Measurements from ENCODE around the gene PAPPA.

The PAPPA gene

DNA sequence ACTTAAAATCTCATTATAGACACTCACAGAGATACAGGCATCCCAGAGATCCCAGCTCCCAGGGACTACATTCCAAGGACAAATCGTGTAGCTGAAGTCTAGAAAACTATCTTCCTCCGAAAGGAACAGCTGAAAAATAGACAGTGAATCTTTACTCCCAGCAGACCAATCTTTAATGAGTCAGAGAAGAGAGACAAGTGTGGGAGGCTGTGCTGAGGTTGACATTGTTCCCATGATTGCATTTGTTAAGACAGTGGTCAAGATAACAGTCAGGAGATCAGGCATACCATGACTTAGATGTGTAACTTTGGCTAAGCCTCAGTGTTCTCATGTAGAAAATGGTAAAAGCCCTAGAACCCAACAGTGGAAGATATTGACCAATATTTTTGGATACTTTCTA, 120.7 kb downstream of the PAPPA start:
- DNase-seq (ENCODE audit: extremely low read depth in 1 of 2, low read depth in 1 of 2), result no peak

DNA sequence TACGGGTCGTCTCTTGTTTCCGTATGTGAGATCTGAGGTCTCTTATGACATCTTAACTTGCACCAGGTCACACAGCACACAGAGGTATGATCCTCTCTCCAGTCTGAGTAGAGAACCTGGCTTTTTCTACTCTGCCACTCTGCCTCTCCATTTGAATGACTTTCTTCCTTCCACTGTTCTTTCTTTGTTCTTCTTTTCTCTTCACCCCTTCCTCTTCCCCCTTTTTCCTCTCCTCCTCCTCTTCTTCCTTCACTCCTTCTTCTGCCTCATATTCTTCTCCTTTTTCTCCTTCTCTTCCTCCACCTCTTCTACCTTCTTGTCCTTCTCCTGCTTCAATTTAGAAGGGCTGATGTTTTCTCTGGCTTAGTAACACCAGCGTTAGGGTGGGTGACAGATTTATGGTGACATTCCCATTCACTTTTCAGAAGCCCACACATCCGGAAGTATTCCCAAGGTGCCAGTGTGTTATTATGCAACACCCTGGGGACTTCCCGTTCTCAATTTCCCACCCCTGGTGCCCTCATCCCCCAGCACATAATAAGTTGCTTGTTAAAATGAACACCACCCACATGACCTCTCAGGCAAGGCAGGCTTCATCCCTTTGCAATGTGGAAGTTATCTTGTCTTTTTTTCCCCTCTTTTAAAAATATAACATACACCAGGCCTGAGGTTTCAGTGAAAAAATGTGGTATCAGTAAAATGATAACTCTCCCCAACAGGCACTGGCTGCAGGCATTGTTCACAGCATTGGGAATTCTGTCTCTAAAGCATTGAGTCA, 122.0 kb downstream of the PAPPA start:
- no peak for DNase-seq (ENCODE audit: extremely low read depth in 1 of 2, low read depth in 1 of 2)

DNA sequence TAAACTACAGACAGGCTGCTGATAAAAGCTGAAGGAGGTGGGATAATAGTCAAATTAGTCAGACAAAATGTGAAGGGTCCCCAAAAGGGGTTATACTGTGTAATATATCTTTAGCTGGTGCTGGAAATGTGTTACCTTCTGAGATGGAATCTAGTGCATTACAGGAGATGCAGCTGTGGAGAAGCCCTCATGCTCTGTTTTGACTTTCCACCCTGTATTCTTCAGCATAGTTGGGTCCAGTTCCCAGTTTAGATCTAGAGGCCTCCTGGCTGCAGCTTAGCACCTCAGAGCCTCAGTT, 122.6 kb downstream of the PAPPA start:
- DNase-seq (ENCODE audit: extremely low read depth in 1 of 2, low read depth in 1 of 2), result no peak

DNA sequence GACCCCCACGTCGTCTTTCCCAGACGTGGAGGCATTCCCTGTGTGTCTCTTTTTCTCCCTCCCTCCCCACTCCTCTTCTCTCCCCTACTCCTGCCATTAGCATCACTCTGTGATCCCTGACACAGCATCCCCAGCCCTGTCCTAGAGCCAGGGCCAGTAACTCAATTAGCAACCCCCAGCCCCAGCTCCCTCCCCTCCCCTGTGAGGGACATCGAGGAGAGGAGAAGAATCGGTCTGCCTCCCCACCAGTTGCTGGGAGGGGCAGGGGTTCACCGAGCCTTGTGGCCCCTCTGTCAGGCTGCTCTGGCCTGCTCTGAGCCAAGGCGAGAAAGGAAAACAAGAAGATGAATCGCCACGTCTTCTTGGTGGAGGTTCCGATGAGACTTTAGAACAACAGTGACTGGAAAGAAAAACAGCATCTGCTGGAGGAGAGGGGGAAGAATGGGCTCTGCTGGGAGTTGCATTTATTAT, 123.1 kb downstream of the PAPPA start:
- DNase-seq (ENCODE audit: extremely low read depth in 1 of 2, low read depth in 1 of 2), result no peak

DNA sequence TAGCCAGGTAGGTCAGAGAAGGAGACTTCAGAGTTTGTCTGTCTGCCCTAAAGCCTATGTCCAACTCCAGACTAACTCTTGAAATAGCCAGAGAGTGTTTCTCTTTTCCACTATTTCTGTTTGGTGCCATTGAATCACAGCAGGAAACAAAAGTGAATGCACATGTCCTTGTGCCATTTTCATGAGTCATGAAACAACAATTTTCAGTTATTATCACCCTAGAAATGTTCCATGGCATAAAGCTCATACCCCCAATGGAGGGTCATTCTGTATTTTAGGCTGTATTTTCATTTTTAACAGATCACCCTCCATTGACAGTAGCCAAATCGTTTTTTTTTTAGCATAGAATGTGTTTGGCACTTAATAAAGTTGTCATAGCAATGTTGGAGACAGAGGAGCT, 124.7 kb downstream of the PAPPA start:
- no peak for DNase-seq (ENCODE audit: extremely low read depth in 1 of 2, low read depth in 1 of 2)

DNA sequence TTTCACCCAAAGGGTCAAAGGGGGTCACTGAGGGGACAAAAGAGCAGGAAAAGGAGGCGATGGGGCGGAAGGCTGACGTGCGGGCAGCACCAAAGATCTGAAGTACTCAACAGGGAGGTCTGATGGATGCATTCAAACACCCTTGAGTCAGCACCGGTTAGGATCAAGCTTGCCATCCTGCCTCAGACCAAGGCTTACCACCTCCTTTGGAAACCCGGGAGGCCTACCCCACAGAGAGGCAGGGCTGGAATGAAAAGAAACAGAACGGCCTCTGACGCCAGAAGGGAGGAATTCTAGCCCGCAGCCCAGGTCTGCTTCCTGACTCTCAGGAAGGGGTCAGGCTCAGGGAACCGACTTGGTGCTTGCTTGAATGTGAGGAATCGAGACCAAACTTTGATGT, 125.6 kb downstream of the PAPPA start:
- no peak for DNase-seq (ENCODE audit: extremely low read depth in 1 of 2, low read depth in 1 of 2)

- no peak for DNase-seq (ENCODE audit: extremely low read depth in 1 of 2, low read depth in 1 of 2)
These were observed 126.9 kb downstream of the PAPPA start for GRCh38 chr9:116280529-116280928.

DNA sequence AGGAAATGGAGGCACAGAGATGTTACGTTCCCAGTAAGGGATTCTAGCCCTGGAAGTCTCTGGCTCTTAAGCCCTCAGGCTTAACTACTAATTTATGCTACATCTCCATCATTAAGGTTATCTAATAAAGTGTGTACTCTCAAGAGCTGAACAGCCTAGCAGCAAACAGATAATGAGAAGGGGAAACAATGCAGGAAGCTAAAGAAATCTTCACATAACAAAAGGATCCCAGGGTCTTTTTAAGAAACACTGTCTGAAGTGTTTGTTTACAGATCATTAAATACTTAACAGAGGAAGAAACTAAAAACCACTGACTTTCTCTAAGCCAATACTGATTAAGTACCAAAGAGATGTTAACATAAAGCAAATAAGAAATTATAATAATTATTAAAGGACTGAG, 129.0 kb downstream of the PAPPA start:
- no peak for DNase-seq (ENCODE audit: extremely low read depth in 1 of 2, low read depth in 1 of 2)

DNA sequence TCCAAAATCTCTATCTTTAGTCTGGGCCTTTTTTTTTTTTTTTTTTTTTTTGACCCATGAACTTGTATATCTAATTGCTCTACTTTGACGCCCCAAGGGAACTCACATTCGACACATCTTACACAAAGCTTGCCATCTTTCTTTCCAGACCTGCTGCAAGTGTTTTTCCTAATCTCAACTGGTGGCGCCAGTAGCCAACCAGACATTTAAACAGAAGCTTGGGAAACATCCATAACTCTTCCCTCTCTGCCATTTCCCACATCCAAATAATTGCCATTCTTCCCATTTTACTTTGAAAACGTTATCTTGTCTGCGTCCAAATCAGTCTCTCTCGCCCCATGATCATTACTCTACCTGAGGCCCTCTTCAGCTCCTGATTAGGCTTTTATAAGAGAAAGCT, 130.9 kb downstream of the PAPPA start:
- no peak for DNase-seq (ENCODE audit: extremely low read depth in 1 of 2, low read depth in 1 of 2)

DNA sequence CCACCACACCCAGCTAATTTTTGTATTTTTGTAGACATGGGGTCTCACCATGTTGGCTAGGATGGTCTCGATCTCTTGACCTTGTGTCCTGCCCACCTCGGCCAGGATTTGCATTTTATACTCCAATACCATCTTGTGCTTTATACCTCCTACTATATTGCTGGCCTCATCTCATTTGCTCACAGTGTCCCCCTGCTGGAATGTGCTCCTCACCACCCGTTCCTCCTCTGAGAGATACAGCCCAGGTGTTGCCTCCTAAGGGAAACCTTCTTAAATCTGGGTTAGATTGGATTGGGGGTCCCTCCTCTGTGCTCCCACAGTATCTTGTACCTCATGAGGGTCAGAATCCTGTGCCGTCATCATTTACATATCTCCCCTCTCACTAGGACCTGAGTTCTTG, 131.7 kb downstream of the PAPPA start:
- no peak for DNase-seq (ENCODE audit: extremely low read depth in 1 of 2, low read depth in 1 of 2)

DNA sequence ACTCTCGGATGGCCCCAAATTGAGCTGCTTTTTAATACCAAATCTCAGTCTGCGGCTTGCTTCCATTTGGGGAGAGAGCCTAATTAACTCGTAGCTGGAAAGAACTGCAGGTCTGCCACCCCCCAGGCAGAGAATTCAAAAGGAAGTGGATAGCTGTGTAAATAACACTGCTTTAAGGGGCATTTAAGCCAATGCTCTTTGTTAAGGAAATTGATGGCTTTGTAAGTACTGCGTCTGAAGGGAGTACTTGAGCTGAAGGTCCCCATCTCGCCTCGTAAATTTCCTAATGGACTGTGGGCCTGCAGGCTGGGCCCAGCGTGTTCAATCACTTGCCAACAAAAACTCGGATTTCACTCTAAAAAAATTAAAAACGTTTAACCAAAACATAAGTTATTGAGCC, 132.7 kb downstream of the PAPPA start:
- no peak for DNase-seq (ENCODE audit: extremely low read depth in 1 of 2, low read depth in 1 of 2)

GRCh38 chr9:116287721-116288120, 134.1 kb downstream of the PAPPA start:
- no peak for DNase-seq (ENCODE audit: extremely low read depth in 1 of 2, low read depth in 1 of 2)

- DNase-seq (ENCODE audit: extremely low read depth in 1 of 2, low read depth in 1 of 2), result no peak
These were observed 135.1 kb downstream of the PAPPA start for GRCh38 chr9:116288658-116289057.

DNA sequence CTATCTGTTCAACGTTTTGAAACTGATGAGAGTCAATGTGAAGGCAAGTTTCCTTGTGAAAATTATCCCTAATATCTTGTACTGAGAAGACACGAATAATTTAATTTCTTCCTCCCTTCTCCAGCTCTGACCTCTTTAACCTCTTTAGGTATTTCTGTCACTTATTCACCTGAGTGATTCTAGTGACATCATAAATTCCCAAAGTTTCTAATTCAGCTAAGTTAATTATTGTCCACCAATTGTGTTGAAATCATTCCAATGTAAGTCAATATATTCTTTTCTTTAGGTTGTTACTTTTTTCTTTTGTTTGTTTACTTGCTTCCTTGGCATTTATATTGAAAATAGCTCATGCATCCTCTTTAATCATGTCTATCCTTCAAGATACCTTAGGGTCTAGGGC, 143.8 kb downstream of the PAPPA start:
- DNase-seq (ENCODE audit: extremely low read depth in 1 of 2, low read depth in 1 of 2), result no peak

DNA sequence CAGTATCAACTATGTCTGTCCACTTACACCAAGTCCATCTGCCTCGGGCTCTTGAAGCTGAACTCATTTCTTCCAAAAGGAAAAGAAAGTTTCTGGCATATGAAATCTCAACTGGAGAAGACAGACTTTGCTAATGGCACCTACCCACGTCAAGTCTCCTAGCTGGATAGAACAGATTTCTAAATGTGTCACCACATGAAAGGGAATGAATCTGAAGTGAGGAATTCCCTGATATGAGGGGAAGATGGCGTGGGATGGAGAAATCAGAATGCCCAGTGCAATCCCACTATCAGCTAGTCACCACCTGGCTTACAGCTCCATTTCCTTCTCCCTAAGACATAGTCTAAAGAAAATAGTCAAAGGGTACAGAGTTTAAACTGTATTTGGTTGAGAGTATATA, 144.7 kb downstream of the PAPPA start:
- DNase-seq (ENCODE audit: extremely low read depth in 1 of 2, low read depth in 1 of 2), result no peak

GRCh38 chr9:116298878-116299391, 145.3 kb downstream of the PAPPA start:
- no peak for DNase-seq (ENCODE audit: extremely low read depth in 1 of 2, low read depth in 1 of 2)

GRCh38 chr9:116300360-116300870, 146.8 kb downstream of the PAPPA start:
- DNase-seq (ENCODE audit: extremely low read depth in 1 of 2, low read depth in 1 of 2), result no peak

GRCh38 chr9:116303270-116303669, 149.7 kb downstream of the PAPPA start:
- no peak for DNase-seq (ENCODE audit: extremely low read depth in 1 of 2, low read depth in 1 of 2)

DNA sequence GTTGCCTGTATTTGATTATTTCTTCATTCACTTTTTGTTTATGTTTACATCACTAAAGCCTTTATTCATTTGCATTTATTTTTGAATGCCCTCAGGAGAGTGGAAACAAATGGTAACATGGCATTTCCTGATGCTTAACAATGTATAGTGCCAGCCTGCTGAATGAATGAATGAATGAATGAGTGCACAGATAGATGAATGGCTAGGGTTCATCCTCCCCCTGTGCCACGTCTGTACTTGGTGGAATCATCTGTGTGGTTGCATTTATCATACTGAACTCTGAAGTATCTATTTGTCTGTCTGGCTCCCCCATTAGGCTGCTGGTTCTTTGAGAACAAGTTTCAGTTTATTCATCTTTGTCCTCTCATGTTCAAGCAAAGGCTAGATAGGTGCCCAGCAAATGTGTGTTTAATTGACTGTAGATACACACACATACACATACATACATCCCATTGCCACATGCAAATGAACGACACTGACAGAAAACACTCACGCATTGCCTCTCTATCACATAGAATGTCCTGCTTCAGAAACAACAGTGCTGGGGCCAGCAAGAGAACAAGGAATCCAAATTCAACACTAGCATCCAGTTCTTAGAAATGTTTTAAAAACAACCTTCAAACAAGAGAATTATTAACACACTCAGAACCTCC, 150.4 kb downstream of the PAPPA start:
- no peak for DNase-seq (ENCODE audit: extremely low read depth in 1 of 2, low read depth in 1 of 2)

- DNase-seq (ENCODE audit: extremely low read depth in 1 of 2, low read depth in 1 of 2), result no peak
These were observed 151.2 kb downstream of the PAPPA start for GRCh38 chr9:116304761-116305160.

GRCh38 chr9:116308076-116308475, 154.5 kb downstream of the PAPPA start:
- DNase-seq (ENCODE audit: extremely low read depth in 1 of 2, low read depth in 1 of 2), result no peak

GRCh38 chr9:116309900-116310611, 156.5 kb downstream of the PAPPA start:
- DNase-seq (ENCODE audit: extremely low read depth in 1 of 2, low read depth in 1 of 2), result no peak
